ENCODE data around the gene CDH13.

- TF ChIP-seq CTCF (IDR thresholded peaks at IDR 0.05) (no peak), POLR2A (IDR thresholded peaks at IDR 0.05) (no peak)
Measured at GRCh38 chr16:83029467-83029866, 402.7 kb downstream of the CDH13 start.
